GM23338 (cell line): ENCODE results near the gene SDHAF2.

Experiments
- CREB1 ChIP-seq: fragments of 250-450 bp; sonication (Bioruptor Pico); IDR thresholded peaks from 2 replicates; pipeline ENCODE4 v1.5.0; 2020; ENCODE audit warnings: low read depth, mild to moderate bottlenecking, moderate library complexity
- EZH2 ChIP-seq: fragments of 200-600 bp; sonication (generic); IDR thresholded peaks from one replicate; pipeline ENCODE4 v1.8.0; 2017; ENCODE audit warnings: antibody characterized with exemption, mild to moderate bottlenecking, low read depth; ENCODE audit not compliant: unreplicated experiment
- EZH2phosphoT487 ChIP-seq: fragments of 200-600 bp; sonication (generic); IDR thresholded peaks from one replicate; pipeline ENCODE4 v1.8.1; 2018; ENCODE audit warnings: antibody characterized with exemption; ENCODE audit not compliant: unreplicated experiment
- JUNB ChIP-seq: IDR thresholded peaks from one replicate; pipeline ENCODE4 v1.6.1; 2016; ENCODE audit warnings: antibody characterized with exemption; ENCODE audit not compliant: unreplicated experiment
- NANOG ChIP-seq: IDR thresholded peaks from 2 replicates; pipeline ENCODE4 v1.6.1; 2016; ENCODE audit warnings: antibody characterized with exemption, borderline replicate concordance
- POLR2AphosphoS5 ChIP-seq: IDR thresholded peaks from 2 replicates; pipeline ENCODE4 v1.6.1; 2016; ENCODE audit warnings: antibody characterized with exemption, low read depth
- STAT1 ChIP-seq: IDR thresholded peaks from one replicate; pipeline ENCODE4 v1.6.1; 2016; ENCODE audit warnings: antibody characterized with exemption; ENCODE audit not compliant: unreplicated experiment
- ZNF114 ChIP-seq: fragments of 250-450 bp; sonication (Bioruptor Pico); IDR thresholded peaks from 2 replicates; pipeline ENCODE4 v1.5.0; 2020; ENCODE audit warnings: mild to moderate bottlenecking, moderate library complexity
- ZNF331 ChIP-seq: fragments of 250-450 bp; sonication (Bioruptor Pico); IDR thresholded peaks from 2 replicates; pipeline ENCODE4 v1.5.0; 2020; ENCODE audit warnings: low read depth, mild to moderate bottlenecking, moderate library complexity
- TF ChIP-seq, protein P1 (sequence below), 2 experiments: fragments of 200-600 bp in 1 of 2; sonication (generic) in 1 of 2; conservative IDR thresholded peaks; 2 replicates each; pipeline versions ENCODE4 v1.5.1 to v1.6.1; 2016 to 2017; ENCODE audit warnings: antibody characterized with exemption in 2 of 2, low read depth in 2 of 2, mild to moderate bottlenecking in 2 of 2, moderate library complexity in 1 of 2
- TF ChIP-seq, protein P2 (sequence below): IDR thresholded peaks from one replicate; pipeline ENCODE4 v1.6.1; 2018; ENCODE audit warnings: antibody characterized with exemption; ENCODE audit not compliant: unreplicated experiment
- TF ChIP-seq, protein P3 (sequence below): IDR thresholded peaks from 2 replicates; pipeline ENCODE4 v1.6.1; 2016; ENCODE audit warnings: antibody characterized with exemption
- TF ChIP-seq, protein P4 (sequence below): fragments of 250-450 bp; sonication (Bioruptor Pico); IDR thresholded peaks from 2 replicates; pipeline ENCODE4 v1.5.0; 2020; ENCODE audit warnings: mild to moderate bottlenecking, moderate library complexity

DNA sequence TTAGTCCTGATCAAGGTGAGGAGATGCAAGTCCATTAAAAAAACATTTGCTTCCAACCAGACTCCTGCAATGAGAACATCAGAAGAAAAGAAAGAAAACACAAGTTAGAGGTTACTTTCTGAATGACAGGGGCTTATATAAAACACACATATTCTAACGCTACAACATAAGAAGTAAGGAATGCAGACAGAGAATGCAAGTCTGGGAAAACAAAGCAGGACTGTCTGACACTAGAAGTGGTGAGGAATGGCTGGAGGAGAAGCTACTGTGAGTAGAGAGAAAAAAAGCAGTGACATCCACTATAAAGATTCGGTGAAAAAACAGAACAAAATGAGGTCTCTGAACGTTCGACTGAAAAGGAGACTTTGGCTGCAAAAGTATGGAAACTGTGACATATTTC, 25.3 kb upstream of the SDHAF2 start:
- TF ChIP-seq, protein P1, sequence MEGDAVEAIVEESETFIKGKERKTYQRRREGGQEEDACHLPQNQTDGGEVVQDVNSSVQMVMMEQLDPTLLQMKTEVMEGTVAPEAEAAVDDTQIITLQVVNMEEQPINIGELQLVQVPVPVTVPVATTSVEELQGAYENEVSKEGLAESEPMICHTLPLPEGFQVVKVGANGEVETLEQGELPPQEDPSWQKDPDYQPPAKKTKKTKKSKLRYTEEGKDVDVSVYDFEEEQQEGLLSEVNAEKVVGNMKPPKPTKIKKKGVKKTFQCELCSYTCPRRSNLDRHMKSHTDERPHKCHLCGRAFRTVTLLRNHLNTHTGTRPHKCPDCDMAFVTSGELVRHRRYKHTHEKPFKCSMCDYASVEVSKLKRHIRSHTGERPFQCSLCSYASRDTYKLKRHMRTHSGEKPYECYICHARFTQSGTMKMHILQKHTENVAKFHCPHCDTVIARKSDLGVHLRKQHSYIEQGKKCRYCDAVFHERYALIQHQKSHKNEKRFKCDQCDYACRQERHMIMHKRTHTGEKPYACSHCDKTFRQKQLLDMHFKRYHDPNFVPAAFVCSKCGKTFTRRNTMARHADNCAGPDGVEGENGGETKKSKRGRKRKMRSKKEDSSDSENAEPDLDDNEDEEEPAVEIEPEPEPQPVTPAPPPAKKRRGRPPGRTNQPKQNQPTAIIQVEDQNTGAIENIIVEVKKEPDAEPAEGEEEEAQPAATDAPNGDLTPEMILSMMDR (conservative IDR thresholded peaks at IDR 0.05; ENCODE audit: low read depth in 2 of 2), result no peak
- TF ChIP-seq EZH2 (no peak), POLR2AphosphoS5 (no peak), EZH2phosphoT487 (no peak), JUNB (no peak), NANOG (no peak), ZNF114 (CRISPR knock-in tag) (no peak), CREB1 (no peak), STAT1 (no peak), ZNF331 (CRISPR knock-in tag) (no peak)
- TF ChIP-seq, protein P2, sequence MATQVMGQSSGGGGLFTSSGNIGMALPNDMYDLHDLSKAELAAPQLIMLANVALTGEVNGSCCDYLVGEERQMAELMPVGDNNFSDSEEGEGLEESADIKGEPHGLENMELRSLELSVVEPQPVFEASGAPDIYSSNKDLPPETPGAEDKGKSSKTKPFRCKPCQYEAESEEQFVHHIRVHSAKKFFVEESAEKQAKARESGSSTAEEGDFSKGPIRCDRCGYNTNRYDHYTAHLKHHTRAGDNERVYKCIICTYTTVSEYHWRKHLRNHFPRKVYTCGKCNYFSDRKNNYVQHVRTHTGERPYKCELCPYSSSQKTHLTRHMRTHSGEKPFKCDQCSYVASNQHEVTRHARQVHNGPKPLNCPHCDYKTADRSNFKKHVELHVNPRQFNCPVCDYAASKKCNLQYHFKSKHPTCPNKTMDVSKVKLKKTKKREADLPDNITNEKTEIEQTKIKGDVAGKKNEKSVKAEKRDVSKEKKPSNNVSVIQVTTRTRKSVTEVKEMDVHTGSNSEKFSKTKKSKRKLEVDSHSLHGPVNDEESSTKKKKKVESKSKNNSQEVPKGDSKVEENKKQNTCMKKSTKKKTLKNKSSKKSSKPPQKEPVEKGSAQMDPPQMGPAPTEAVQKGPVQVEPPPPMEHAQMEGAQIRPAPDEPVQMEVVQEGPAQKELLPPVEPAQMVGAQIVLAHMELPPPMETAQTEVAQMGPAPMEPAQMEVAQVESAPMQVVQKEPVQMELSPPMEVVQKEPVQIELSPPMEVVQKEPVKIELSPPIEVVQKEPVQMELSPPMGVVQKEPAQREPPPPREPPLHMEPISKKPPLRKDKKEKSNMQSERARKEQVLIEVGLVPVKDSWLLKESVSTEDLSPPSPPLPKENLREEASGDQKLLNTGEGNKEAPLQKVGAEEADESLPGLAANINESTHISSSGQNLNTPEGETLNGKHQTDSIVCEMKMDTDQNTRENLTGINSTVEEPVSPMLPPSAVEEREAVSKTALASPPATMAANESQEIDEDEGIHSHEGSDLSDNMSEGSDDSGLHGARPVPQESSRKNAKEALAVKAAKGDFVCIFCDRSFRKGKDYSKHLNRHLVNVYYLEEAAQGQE, result no peak
- TF ChIP-seq, protein P3, sequence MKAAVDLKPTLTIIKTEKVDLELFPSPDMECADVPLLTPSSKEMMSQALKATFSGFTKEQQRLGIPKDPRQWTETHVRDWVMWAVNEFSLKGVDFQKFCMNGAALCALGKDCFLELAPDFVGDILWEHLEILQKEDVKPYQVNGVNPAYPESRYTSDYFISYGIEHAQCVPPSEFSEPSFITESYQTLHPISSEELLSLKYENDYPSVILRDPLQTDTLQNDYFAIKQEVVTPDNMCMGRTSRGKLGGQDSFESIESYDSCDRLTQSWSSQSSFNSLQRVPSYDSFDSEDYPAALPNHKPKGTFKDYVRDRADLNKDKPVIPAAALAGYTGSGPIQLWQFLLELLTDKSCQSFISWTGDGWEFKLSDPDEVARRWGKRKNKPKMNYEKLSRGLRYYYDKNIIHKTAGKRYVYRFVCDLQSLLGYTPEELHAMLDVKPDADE, result no peak
- TF ChIP-seq, protein P4, sequence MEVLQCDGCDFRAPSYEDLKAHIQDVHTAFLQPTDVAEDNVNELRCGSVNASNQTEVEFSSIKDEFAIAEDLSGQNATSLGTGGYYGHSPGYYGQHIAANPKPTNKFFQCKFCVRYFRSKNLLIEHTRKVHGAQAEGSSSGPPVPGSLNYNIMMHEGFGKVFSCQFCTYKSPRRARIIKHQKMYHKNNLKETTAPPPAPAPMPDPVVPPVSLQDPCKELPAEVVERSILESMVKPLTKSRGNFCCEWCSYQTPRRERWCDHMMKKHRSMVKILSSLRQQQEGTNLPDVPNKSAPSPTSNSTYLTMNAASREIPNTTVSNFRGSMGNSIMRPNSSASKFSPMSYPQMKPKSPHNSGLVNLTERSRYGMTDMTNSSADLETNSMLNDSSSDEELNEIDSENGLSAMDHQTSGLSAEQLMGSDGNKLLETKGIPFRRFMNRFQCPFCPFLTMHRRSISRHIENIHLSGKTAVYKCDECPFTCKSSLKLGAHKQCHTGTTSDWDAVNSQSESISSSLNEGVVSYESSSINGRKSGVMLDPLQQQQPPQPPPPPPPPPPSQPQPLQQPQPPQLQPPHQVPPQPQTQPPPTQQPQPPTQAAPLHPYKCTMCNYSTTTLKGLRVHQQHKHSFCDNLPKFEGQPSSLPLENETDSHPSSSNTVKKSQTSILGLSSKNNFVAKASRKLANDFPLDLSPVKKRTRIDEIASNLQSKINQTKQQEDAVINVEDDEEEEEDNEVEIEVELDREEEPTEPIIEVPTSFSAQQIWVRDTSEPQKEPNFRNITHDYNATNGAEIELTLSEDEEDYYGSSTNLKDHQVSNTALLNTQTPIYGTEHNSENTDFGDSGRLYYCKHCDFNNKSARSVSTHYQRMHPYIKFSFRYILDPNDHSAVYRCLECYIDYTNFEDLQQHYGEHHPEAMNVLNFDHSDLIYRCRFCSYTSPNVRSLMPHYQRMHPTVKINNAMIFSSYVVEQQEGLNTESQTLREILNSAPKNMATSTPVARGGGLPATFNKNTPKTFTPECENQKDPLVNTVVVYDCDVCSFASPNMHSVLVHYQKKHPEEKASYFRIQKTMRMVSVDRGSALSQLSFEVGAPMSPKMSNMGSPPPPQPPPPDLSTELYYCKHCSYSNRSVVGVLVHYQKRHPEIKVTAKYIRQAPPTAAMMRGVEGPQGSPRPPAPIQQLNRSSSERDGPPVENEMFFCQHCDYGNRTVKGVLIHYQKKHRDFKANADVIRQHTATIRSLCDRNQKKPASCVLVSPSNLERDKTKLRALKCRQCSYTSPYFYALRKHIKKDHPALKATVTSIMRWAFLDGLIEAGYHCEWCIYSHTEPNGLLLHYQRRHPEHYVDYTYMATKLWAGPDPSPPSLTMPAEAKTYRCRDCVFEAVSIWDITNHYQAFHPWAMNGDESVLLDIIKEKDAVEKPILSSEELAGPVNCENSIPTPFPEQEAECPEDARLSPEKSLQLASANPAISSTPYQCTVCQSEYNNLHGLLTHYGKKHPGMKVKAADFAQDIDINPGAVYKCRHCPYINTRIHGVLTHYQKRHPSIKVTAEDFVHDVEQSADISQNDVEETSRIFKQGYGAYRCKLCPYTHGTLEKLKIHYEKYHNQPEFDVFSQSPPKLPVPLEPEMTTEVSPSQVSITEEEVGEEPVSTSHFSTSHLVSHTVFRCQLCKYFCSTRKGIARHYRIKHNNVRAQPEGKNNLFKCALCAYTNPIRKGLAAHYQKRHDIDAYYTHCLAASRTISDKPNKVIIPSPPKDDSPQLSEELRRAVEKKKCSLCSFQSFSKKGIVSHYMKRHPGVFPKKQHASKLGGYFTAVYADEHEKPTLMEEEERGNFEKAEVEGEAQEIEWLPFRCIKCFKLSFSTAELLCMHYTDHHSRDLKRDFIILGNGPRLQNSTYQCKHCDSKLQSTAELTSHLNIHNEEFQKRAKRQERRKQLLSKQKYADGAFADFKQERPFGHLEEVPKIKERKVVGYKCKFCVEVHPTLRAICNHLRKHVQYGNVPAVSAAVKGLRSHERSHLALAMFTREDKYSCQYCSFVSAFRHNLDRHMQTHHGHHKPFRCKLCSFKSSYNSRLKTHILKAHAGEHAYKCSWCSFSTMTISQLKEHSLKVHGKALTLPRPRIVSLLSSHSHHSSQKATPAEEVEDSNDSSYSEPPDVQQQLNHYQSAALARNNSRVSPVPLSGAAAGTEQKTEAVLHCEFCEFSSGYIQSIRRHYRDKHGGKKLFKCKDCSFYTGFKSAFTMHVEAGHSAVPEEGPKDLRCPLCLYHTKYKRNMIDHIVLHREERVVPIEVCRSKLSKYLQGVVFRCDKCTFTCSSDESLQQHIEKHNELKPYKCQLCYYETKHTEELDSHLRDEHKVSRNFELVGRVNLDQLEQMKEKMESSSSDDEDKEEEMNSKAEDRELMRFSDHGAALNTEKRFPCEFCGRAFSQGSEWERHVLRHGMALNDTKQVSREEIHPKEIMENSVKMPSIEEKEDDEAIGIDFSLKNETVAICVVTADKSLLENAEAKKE, result no peak
